ENCODE data around the gene KRTAP12-3.

GRCh38 chr21:44653656-44654575 lies 3.8 kb upstream of the KRTAP12-3 start:
- TF ChIP-seq CTCF (conservative IDR thresholded peaks at IDR 0.05; ENCODE audit: low read length): no peak
- no peak for TF ChIP-seq EZH2phosphoT487 (IDR thresholded peaks at IDR 0.05; ENCODE audit: borderline replicate concordance, low read depth, low read length)

All from OCI-LY7 (cell line).